ENCODE measurements around the gene FAT1. TPM values are rescaled to one million over a fixed set of nuclear protein-coding genes. Genes with fewer than 3 reads are reported as not detected.

FAT1 gene
- total and polyA plus RNA-seq, 2 donors (not counting 3 experiments of a cell fraction or from before 2014, with no cell fraction given): 9.2 to 9.8 TPM

DNA sequence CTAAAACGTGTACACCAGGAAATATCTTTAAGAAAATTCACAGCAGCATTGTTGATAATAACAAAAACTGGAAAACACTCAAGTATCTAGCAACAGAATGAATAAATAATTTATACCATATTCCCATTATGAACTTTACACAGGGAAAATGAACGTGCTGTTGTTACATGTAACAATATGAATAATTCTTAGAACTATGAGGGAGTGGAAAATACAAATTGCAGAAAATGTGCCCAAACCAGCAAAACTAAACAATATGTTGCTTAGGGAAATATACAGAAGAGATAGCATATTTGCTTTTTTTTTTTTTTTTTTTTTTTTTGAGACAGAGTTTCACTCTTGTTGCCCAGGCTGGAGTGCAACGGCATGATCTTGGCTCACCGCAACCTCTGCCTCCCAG is 14.8 kb upstream of the FAT1 start:
- BruUV-seq (replicated peaks): no TSS peak
- H3K9me1 ChIP-seq (replicated peaks; ENCODE audit: control insufficient read depth, extremely low read depth, insufficient read depth, low read length): no peaks in the 10 kb centered on the region
- CTCF ChIA-PET: interaction anchor here (1.2 kb wide), 1 partner anchor 27 kb away, joined by 3 read pairs; no protein-coding TSS in a partner anchor
- H3K27me3 ChIP-seq (ENCODE audit: control insufficient read depth in 2 of 2, insufficient read depth in 2 of 2, low read length in 2 of 2): no peaks in the 10 kb centered on the region
- H3K9ac ChIP-seq (replicated peaks; ENCODE audit: extremely low read depth, insufficient read depth, low read length): no peak overlapping the region
- FAIRE-seq: no peak
- H3K79me2 ChIP-seq (ENCODE audit: control insufficient read depth, insufficient read depth, low read length): no peaks in the 10 kb centered on the region
- no peak overlapping the region for H2AFZ ChIP-seq (ENCODE audit: low read depth, low read length)
- no peak overlapping the region for H3K27ac ChIP-seq (ENCODE audit: insufficient read depth, low read depth, low read length)
- H3K36me3 ChIP-seq (ENCODE audit: control insufficient read depth in 2 of 2, extremely low read depth in 1 of 2, insufficient read depth in 2 of 2, low read length in 2 of 2): no peaks in the 10 kb centered on the region
- intact Hi-C loops (cut with micrococcal nuclease) (no loop called here), dilution Hi-C loops (cut with MboI; ENCODE audit: extremely low pct_ligation_motif_present, low sequenced_read_pairs) (no loop called here)
- no peak for DNase-seq (ENCODE audit: low read depth, low spot score)
- H3K4me2 ChIP-seq (ENCODE audit: insufficient read depth, low read length): no peak overlapping the region
- no peaks in the 10 kb centered on the region for H4K20me1 ChIP-seq (replicated peaks; ENCODE audit: control insufficient read depth, extremely low read depth, insufficient read depth, low read length)
- H3K9me3 ChIP-seq (replicated peaks; ENCODE audit: control insufficient read depth, insufficient read depth, low read length): no peaks in the 10 kb centered on the region
- TF ChIP-seq MYC (IDR thresholded peaks at IDR 0.05; ENCODE audit: low read depth, low read length) (no peak), EZH2 (IDR thresholded peaks at IDR 0.05; ENCODE audit: borderline replicate concordance, low read depth, low read length, severe bottlenecking) (no peak), POLR2A (IDR thresholded peaks at IDR 0.05; ENCODE audit: low read depth, low read length) (no peak), FOS (IDR thresholded peaks at IDR 0.05; ENCODE audit: borderline replicate concordance, insufficient read depth, low read length) (no peak), GATA2 (IDR thresholded peaks at IDR 0.05; ENCODE audit: insufficient read depth, insufficient read length, low read depth, low read length) (no peak), JUN (IDR thresholded peaks at IDR 0.05; ENCODE audit: borderline replicate concordance, insufficient read depth, insufficient read length, low read depth) (no peak), POLR2AphosphoS5 (IDR thresholded peaks at IDR 0.05; ENCODE audit: insufficient read depth, low read depth, low read length) (no peak)
- TF ChIP-seq, protein P1, sequence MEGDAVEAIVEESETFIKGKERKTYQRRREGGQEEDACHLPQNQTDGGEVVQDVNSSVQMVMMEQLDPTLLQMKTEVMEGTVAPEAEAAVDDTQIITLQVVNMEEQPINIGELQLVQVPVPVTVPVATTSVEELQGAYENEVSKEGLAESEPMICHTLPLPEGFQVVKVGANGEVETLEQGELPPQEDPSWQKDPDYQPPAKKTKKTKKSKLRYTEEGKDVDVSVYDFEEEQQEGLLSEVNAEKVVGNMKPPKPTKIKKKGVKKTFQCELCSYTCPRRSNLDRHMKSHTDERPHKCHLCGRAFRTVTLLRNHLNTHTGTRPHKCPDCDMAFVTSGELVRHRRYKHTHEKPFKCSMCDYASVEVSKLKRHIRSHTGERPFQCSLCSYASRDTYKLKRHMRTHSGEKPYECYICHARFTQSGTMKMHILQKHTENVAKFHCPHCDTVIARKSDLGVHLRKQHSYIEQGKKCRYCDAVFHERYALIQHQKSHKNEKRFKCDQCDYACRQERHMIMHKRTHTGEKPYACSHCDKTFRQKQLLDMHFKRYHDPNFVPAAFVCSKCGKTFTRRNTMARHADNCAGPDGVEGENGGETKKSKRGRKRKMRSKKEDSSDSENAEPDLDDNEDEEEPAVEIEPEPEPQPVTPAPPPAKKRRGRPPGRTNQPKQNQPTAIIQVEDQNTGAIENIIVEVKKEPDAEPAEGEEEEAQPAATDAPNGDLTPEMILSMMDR (IDR thresholded peaks at IDR 0.05; ENCODE audit: extremely low read depth in 1 of 2, insufficient read depth in 1 of 2, low read depth in 1 of 2, low read length in 2 of 2): no peak
- TF ChIP-seq, protein P2, sequence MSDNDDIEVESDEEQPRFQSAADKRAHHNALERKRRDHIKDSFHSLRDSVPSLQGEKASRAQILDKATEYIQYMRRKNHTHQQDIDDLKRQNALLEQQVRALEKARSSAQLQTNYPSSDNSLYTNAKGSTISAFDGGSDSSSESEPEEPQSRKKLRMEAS (IDR thresholded peaks at IDR 0.05; ENCODE audit: insufficient read depth, insufficient read length): no peak
- H3K4me1 ChIP-seq (ENCODE audit: control insufficient read depth, extremely low read depth, insufficient read depth, low read length): peaks cover 5% of the 10 kb centered on the region
- POLR2A ChIA-PET: no interaction called here
- H3K4me3 ChIP-seq (replicated peaks in 1 of 3; ENCODE audit: insufficient read depth in 1 of 3, low read depth in 1 of 3, low read length in 3 of 3): no peak overlapping the region
